ENCODE results near the gene JMJD4. TPM values are rescaled to one million over a fixed set of nuclear protein-coding genes. Genes with fewer than 3 reads are reported as not detected.
A peak's percentile ranks its signal among the peaks of the same experiment; 100 is the strongest.

Gene JMJD4
- total RNA-seq, 1 experiment from 2014 or later: 20.7 TPM

- ChIA-PET CTCF (interaction anchor here (0.5 to 1.0 kb wide), 3 partner anchors 26 to 191 kb away, joined by 3 to 9 read pairs (median 4); no protein-coding TSS in a partner anchor), POLR2A (ENCODE audit: low non-redundant PET) (interaction anchor here (0.7 kb wide), 1 partner anchor 454 kb away, joined by 5 read pairs; no protein-coding TSS in a partner anchor)
- no peaks in the 10 kb centered on the region for H3K9me3 ChIP-seq (ENCODE audit: low read depth, low read length, poor library complexity, severe bottlenecking)
- no peak overlapping the region for H3K27ac ChIP-seq (ENCODE audit: low read depth, low read length, poor library complexity, severe bottlenecking)
- H3K4me3 ChIP-seq (ENCODE audit: low read depth, low read length, poor library complexity, severe bottlenecking): no peak overlapping the region
- TF ChIP-seq EZH2 (IDR thresholded peaks at IDR 0.05; ENCODE audit: borderline replicate concordance, low read depth, low read length, poor library complexity, severe bottlenecking) (no peak), CTCF (conservative IDR thresholded peaks at IDR 0.05; ENCODE audit: low read depth, low read length) (peak; percentile 98)
- no TSS peak for BruUV-seq (replicated peaks)
- peaks cover 10% of the 10 kb centered on the region for H3K4me1 ChIP-seq (ENCODE audit: insufficient read depth, low read length, poor library complexity, severe bottlenecking)
- H3K36me3 ChIP-seq (ENCODE audit: insufficient read depth, low read length, poor library complexity, severe bottlenecking): peaks cover 13% of the 10 kb centered on the region
- peak; percentile 93 for DNase-seq (ENCODE audit: low spot score)
- intact Hi-C loops (cut with micrococcal nuclease; ENCODE audit: unreplicated experiment): loop anchor here (2.0 to 10.0 kb wide), 3 partner anchors 184 to 312 kb away; partner anchors contain the start of gene WNT9A
- no peaks in the 10 kb centered on the region for H3K27me3 ChIP-seq (replicated peaks; ENCODE audit: insufficient read depth, low read depth, low read length, poor library complexity)
These were observed 27.3 kb upstream of the JMJD4 start for GRCh38 chr1:227762231-227762911.

- Histone ChIP-seq H3K36me3 (ENCODE audit: insufficient read depth, low read length, poor library complexity, severe bottlenecking) (peaks cover 13% of the 10 kb centered on the region), H3K27me3 (replicated peaks; ENCODE audit: insufficient read depth, low read depth, low read length, poor library complexity) (no peaks in the 10 kb centered on the region), H3K4me3 (ENCODE audit: low read depth, low read length, poor library complexity, severe bottlenecking) (no peak overlapping the region), H3K27ac (ENCODE audit: low read depth, low read length, poor library complexity, severe bottlenecking) (no peak overlapping the region), H3K4me1 (ENCODE audit: insufficient read depth, low read length, poor library complexity, severe bottlenecking) (peaks cover 10% of the 10 kb centered on the region), H3K9me3 (ENCODE audit: low read depth, low read length, poor library complexity, severe bottlenecking) (no peaks in the 10 kb centered on the region)
- no TSS peak for BruUV-seq (replicated peaks)
- TF ChIP-seq EZH2 (IDR thresholded peaks at IDR 0.05; ENCODE audit: borderline replicate concordance, low read depth, low read length, poor library complexity, severe bottlenecking) (no peak), CTCF (conservative IDR thresholded peaks at IDR 0.05; ENCODE audit: low read depth, low read length) (no peak)
- intact Hi-C loops (cut with micrococcal nuclease; ENCODE audit: unreplicated experiment): loop anchor here (2.0 to 10.0 kb wide), 3 partner anchors 185 to 313 kb away; partner anchors contain the start of gene WNT9A
- ChIA-PET POLR2A (ENCODE audit: low non-redundant PET) (no interaction called here), CTCF (interaction anchor here (0.6 to 1.0 kb wide), 2 partner anchors 25 to 192 kb away, joined by 4 to 9 read pairs; no protein-coding TSS in a partner anchor)
- no peak for DNase-seq (ENCODE audit: low spot score)
These were observed 26.6 kb upstream of the JMJD4 start for GRCh38 chr1:227761621-227762230.

- CTCF ChIA-PET: no interaction called here
- POLR2A ChIA-PET (ENCODE audit: low non-redundant PET): no interaction called here
- Histone ChIP-seq H3K9me3 (ENCODE audit: low read depth, low read length, poor library complexity, severe bottlenecking) (no peaks in the 10 kb centered on the region), H3K4me3 (ENCODE audit: low read depth, low read length, poor library complexity, severe bottlenecking) (no peak overlapping the region), H3K36me3 (ENCODE audit: insufficient read depth, low read length, poor library complexity, severe bottlenecking) (peaks cover 13% of the 10 kb centered on the region), H3K4me1 (ENCODE audit: insufficient read depth, low read length, poor library complexity, severe bottlenecking) (peaks cover 10% of the 10 kb centered on the region), H3K27me3 (replicated peaks; ENCODE audit: insufficient read depth, low read depth, low read length, poor library complexity) (no peaks in the 10 kb centered on the region), H3K27ac (ENCODE audit: low read depth, low read length, poor library complexity, severe bottlenecking) (no peak overlapping the region)
- TF ChIP-seq CTCF (conservative IDR thresholded peaks at IDR 0.05; ENCODE audit: low read depth, low read length) (no peak), EZH2 (IDR thresholded peaks at IDR 0.05; ENCODE audit: borderline replicate concordance, low read depth, low read length, poor library complexity, severe bottlenecking) (no peak)
- intact Hi-C loops (cut with micrococcal nuclease; ENCODE audit: unreplicated experiment): loop anchor here (5.0 to 10.0 kb wide), 2 partner anchors 278 to 314 kb away; no protein-coding TSS in a partner anchor
- no TSS peak for BruUV-seq (replicated peaks)
- no peak for DNase-seq (ENCODE audit: low spot score)
These were observed 25.3 kb upstream of the JMJD4 start for GRCh38 chr1:227760377-227760776.
